ENCODE measurements around the gene UST.
A peak's percentile ranks its signal among the peaks of the same experiment; 100 is the strongest.
"Not testable (repeated sequence)": the region's sequence is repeated elsewhere in the genome, so short reads cannot be mapped to it uniquely, and the experiment has no call there.

The UST gene

GRCh38 chr6:148904896-148905870 lies 158.4 kb downstream of the UST start:
- DNase-seq (ENCODE audit: low spot score): no peak

- DNase-seq (ENCODE audit: low spot score): no peak
Observed at GRCh38 chr6:148905901-148906300, 159.1 kb downstream of the UST start.

DNA sequence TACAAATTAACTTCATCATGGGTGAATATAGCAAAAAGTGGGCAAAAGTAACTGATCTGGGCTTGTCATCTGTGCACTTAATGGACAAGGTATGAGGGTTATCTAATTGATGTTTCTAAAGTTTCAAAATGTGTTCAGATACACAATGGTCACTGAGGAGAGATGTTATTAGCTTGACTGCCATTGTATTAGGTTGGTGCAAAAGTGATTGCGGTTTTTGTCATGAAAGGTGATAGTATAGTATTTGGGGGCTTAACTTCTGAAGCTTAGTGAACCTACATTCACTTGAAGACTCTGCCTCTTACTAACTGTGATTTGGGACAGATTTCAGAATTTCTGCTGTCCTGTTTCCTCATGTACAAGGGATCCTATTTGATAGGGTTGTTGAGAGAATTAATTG lies 159.6 kb downstream of the UST start:
- no peak for DNase-seq (ENCODE audit: low spot score)

DNA sequence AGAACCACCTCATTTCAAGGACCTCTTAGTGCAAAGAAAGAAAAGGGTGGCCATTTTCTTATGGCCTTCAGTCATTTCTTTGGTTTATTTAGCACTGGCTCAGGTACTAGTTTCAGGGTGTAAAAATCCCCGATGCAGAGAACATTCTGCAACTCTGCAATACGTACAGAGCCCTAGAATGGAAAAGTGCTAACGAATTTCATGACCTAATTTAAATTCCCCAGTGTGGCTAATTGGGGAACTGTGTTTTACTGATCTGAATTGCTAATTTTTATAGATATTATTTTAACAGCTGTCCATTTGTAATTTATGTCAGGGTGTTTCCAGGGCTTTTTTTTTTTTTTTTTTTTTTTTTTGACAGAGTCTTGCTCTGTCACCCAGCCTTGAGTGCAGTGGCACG lies 160.7 kb downstream of the UST start:
- DNase-seq (ENCODE audit: low spot score): no peak

DNA sequence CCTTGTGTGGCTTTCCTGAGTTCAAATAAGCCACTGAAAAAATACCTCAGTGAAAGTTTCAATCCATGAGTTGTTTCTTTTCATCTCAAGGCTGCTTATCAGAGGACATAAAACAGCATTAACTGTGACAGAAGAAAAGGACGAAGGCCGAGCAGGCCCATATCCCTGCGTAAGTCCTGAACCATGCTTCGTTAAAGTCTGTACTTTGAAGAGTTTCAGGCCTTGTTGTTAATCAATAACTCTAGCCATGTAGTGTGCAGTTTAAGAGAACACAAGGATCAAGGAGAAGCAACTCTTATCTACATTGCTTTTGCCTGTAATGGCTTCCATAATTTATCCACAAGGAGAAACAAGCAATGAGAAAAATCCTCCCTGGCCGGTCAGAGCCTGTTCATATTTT lies 165.4 kb downstream of the UST start:
- no peak for DNase-seq (ENCODE audit: low spot score)

DNA sequence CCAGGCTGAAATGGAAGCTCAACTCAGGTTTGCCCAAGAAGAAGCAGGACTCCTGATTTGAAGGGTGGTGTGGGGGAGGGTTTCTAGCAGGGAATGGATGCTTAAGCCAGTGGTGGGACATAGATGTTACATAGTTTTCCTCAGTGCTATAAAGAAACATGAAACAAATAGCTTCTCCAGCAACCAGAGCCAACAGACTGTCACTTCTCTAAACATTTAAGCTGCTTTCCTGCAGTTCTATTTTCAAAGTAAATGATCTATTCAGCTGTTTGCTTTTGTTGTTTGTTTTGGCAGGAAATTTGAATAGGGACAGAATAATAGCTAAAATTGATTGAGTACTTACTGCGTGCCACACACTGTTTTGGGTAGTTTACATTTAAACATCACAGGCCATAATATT lies 169.0 kb downstream of the UST start:
- no peak for DNase-seq (ENCODE audit: low spot score)

GRCh38 chr6:148916485-148916884 lies 169.7 kb downstream of the UST start:
- not testable (repeated sequence) for DNase-seq (ENCODE audit: low spot score)

DNA sequence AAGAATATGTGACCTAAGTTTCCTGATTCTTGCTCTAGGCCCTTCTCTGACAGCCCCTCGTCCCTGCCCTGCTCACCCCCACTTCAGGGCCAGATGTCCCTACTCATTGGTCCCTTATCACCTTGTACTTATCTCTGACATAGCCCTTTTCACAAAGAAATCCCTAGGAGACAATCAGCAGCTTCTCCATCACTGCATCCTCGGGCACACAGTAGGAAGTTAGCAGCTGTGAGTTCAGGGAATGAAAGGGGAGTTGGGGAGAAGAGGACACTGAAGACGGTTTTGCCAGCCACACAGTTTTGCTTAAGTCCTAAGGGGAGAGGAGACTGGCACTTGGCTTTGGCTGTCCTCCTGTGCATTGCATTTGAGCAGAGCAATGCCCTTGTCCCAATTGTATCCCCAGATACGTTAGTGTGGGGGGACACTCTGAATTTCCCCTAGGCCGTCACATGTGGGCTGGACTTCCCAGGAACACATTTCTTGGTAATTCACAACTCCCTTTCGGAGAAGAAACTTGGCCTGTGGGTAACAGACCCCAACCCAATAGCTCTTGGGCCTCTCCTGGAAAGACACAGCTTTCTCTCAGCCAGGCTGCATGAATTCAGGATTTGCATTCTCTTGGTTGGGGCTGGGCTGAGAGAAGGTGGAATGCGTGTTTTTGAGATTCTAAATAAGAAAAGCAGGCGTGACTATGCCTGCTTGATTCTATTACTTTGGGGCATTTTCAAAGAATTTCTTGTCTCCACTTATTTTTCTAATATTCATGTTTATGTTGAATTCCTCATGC lies 177.6 kb downstream of the UST start:
- DNase-seq (ENCODE audit: low spot score): no peak

- DNase-seq (ENCODE audit: low spot score): no peak
Observed at GRCh38 chr6:148925701-148926100, 178.9 kb downstream of the UST start.

DNA sequence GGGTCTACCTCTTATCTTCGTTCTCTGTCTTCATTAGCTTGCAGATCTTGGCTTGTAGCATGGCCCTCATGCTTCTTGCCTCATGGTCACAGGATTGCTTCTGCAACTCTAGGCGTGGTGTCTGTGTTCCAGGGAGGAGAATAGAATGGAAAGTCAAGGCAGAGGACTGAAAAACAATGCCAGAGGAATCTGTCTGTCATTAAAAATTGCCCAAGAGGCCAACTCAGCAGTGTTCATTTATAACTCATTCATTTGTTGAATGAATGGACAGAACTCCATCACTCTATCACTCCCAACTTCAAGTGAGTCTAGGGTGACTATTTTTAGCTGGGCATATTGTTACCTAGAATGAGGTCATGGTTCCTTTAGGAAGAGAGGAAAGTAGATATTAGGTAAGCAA lies 179.6 kb downstream of the UST start:
- DNase-seq (ENCODE audit: low spot score): no peak

GRCh38 chr6:148927586-148927985 lies 180.8 kb downstream of the UST start:
- DNase-seq (ENCODE audit: low spot score): no peak

DNA sequence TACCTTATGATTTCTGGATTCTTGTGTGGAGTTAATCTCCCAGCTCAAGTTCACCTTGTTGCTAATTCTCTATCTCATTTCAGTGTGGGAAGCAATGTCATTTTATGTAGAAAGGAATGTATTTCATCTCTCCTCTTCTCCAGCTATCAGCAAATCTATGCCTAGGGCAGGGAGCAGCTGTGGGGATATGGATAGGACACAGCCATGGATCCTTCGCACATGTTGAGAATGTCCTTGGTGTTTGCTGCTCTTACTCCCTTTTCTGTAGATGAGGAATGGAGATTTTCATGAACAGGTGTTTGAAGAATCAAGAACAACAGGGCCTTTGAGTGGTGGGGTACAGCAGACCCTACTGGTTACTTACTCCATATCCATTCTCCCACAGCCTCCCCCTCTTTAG lies 182.0 kb downstream of the UST start:
- DNase-seq (ENCODE audit: low spot score): no peak

DNA sequence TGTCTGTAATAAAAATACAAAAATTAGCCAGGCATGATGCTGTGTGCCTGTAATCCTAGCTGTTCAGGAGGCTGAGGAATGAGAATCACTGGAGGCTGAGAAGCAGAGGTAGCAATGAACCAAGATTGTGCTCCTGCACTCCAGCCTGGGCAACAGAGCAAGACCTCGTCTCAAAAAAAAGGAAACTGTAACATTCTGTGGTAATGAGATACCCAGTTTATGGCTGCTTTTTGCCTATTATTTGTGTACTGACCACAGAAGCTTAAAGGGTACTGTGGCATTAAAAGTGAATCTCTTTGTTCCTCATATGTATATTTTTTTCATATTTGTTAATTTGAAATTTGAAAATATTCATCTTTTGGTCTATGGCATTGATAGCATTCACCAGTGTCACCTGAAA lies 185.4 kb downstream of the UST start:
- DNase-seq (ENCODE audit: low spot score): no peak

DNA sequence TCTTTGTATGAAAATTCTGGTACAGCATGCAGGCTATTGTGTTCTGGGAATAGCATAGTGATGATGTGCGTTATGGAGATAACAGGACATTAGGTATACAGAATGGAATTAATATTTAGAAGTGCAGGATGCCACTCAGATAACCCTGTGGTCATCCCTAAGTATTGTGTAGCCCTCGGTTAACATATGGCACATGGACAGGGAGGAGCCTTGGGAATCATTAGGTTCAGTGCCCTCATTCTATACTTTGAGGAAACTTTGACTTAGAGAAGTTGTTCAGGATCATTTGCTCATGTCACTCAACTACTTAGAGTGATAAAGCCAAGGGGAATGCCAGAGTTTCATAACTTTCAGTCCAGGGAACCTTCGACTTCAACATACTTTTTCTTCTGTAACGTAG lies 185.9 kb downstream of the UST start:
- DNase-seq (ENCODE audit: low spot score): no peak

GRCh38 chr6:148934539-148934938 lies 187.7 kb downstream of the UST start:
- no peak for DNase-seq (ENCODE audit: low spot score)

DNA sequence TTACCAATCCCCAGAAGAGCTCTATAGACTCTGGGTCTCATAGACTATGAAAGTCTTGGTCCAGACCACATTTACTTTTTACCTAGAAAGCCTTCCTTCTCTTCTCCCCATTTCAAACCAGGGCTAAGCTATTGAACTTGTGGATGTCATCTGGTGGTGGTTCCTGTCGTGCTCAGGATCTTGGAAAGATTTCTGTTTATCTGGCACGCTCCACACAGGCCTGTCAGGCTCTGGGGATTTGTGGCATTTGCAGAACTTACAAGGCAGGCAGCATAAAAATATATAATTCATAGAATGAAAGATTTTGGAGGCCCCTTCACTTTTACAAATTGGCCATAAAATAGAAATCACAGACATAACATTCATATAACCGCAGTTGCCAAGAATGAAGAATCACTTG lies 188.1 kb downstream of the UST start:
- no peak for DNase-seq (ENCODE audit: low spot score)

DNA sequence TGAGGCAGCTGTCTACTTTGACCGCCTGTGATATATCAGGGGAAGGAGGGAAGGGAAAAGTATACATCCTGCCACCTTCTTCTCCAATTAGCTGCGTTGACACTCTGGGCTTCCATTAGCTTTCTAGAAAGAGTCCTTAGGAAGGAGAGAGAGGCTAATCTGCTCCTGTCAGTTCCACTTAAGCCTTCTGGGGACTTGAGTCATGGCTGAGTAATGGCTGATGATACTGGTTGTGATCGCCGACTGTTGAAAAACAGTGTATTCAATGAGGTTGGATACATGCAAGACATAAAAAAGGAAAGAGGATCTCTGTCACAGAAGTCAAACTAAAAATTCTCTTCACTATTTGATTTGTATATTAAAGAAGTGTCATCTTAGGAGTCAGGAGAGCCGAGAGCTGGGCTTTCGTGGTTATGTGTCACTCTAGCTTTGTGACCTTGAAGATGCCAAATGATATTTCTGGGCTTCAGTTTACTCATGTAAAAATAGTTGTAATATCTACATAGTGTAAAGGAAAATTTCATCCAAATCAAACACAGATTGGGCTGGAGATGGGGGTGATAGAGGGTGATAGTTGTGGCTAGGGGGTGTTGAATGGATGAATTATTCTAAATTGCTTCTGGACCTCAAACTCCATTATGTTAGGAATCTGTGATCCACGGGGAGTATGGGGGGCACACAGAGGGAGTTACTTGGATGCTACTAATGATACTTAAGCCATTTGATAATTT lies 189.0 kb downstream of the UST start:
- no peak for DNase-seq (ENCODE audit: low spot score)

- DNase-seq (ENCODE audit: low spot score): no peak
Observed at GRCh38 chr6:148943451-148943850, 196.6 kb downstream of the UST start.

- DNase-seq (ENCODE audit: low spot score): no peak
Observed at GRCh38 chr6:148944608-148945007, 197.8 kb downstream of the UST start.

DNA sequence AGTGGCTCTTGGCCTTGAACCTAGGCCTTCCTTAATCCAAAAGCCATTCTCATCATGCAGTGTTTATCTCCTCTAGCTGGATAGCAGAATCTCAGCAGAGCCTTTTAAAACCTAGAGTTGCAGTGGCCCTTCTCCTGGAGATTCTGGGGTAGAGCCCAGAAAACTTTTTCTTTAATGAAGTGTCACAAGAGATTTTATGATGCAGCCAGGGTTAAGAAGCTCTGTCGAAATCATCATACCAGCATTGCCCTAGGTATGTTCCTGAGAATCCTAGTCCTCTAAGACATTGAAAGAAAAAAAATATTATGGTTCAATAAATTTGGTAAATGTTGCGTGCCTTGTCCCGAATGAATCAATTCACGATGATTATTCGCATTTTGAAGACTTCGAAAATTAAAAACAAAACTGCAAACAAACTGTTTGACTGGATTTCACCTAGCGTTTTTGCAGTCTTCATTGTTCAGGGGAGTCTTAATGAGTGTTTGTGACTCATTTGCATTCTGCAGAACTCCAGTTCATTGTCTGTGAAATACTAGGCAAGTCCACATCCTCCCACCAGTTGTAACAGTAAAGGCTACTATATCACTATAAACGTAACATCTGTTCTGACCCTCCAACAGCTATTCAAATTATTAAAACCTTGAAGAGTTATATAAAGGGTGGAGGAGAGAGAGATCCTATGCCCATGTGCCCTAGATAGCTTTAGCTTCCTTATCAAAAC lies 198.6 kb downstream of the UST start:
- peak; percentile 17 for DNase-seq (ENCODE audit: low spot score)

DNA sequence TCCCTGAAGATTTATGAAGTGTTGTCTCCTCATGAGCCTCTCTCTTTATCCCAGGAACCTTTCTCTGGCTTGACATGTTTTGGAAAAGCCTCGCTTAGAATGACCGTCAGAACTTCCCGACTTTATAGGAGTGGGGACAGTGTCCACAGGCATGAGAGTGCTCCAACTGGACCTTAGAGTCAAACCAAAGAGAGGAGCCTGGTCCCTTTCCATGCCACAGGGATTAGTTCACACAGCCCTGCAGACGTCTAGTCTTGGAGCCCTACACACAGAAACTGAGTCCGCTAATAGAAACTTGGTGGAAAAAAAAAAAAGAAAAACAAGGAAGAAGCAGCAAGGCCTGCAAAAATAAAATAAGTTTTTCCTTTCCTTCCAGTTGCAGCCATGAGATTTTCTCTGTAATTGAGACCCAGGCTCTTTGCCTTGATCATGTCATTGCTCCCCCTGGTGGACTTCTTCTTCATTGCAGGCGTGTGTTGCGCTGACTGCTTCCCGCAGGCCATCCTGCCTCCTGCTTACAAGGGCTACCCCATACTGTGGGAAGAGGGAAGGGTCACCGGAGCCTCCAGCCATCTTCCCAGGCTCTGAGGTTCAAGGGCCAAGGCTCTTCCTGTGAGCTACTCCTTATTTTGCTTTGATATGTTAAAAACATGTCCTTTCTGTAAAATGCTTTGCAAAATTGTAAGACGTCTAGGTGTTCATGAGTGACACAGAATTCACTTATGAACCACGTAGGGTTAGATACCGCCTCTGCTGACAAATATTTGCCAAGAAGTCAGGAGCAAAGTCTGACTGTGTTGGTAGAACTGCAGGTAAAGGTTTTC lies 201.0 kb downstream of the UST start:
- DNase-seq (ENCODE audit: low spot score): peak; percentile 72

Measured in kidney capillary endothelial cell (primary cell).